GM12878 (cell line): ENCODE data around the gene SLCO2A1. TPM values are rescaled to one million over a fixed set of nuclear protein-coding genes. Genes with fewer than 3 reads are reported as not detected.

Experiments
- ATAC-seq: fragments of 200-7000 bp; cut with Tn5 transposase; 3 replicates; pipeline ENCODE4 v1.9.1; 2020; ENCODE audit warnings: mild to moderate bottlenecking, moderate library complexity
- BruUV-seq: library from RNA; stranded (reverse); fragments of 400-500 nt; replicated peaks from 2 replicates; lab custom pipeline; 2021; lab: Mats Ljungman, UMichigan
- CTCF ChIA-PET: fragments of 300-600 bp; sonication (Branson Sonifier 250); formaldehyde crosslinking; extraction: SDS; loops from one replicate; lab custom pipeline; 2021; ENCODE audit warnings: inconsistent platforms; lab: Yijun Ruan, JAX
- POLR2A ChIA-PET: fragments of 350-600 bp; formaldehyde crosslinking; extraction: SDS; loops from one replicate; lab custom pipeline; 2021; ENCODE audit warnings: inconsistent platforms; lab: Charles Lee
- RAD21 ChIA-PET: fragments of 300-600 bp; sonication (Branson Sonifier 250); formaldehyde crosslinking; loops from one replicate; lab custom pipeline; 2023; ENCODE audit warnings: antibody characterized with exemption; ENCODE audit not compliant: unreplicated experiment; lab: Charles Lee
- SMC1A ChIA-PET: fragments of 300-600 bp; sonication (Branson Sonifier 250); formaldehyde crosslinking; loops from one replicate; lab custom pipeline; 2023; ENCODE audit not compliant: unreplicated experiment, uncharacterized antibody; lab: Charles Lee
- DNase-seq: peaks from one replicate; pipeline ENCODE4 v3.0.0-alpha.2; 2011; ENCODE audit warnings: low read depth, low spot score
- FAIRE-seq: peaks from 3 replicates; lab custom pipeline; 2011; peaks lifted over from hg19 to GRCh38; lab: Jason Lieb, UNC
- H2AFZ ChIP-seq: 2 replicates; pipeline ENCODE4 v1.6.0; 2011; ENCODE audit warnings: low read depth, low read length, control low read depth; ENCODE audit not compliant: control insufficient read depth
- H3K27ac ChIP-seq: 2 replicates; pipeline ENCODE4 v1.5.1; 2011; ENCODE audit warnings: control low read depth; ENCODE audit not compliant: control insufficient read depth, insufficient read depth
- H3K27me3 ChIP-seq, 2 experiments: replicated peaks in 1 of 2; 2 replicates each; pipeline versions ENCODE4 v1.6.0 to v1.6.1; 2011; ENCODE audit warnings: low read length in 1 of 2; ENCODE audit not compliant: control insufficient read depth in 2 of 2, insufficient read depth in 2 of 2
- H3K36me3 ChIP-seq, 2 experiments: 2 replicates each; pipeline ENCODE4 v1.5.1; 2011; ENCODE audit warnings: low read length in 1 of 2; ENCODE audit not compliant: control insufficient read depth in 2 of 2, insufficient read depth in 2 of 2
- H3K4me1 ChIP-seq: 2 replicates; pipeline ENCODE4 v1.6.1; 2011; ENCODE audit warnings: mild to moderate bottlenecking, low read length, moderate library complexity, mixed read lengths; ENCODE audit not compliant: control insufficient read depth, insufficient read depth
- H3K4me2 ChIP-seq: 2 replicates; pipeline ENCODE4 v1.6.0; 2011; ENCODE audit warnings: control low read depth; ENCODE audit not compliant: control insufficient read depth, insufficient read depth
- H3K4me3 ChIP-seq: fragments of 200-600 bp; sonication (generic); 2 replicates; pipeline ENCODE4 v1.5.1; 2016
- H3K79me2 ChIP-seq: 2 replicates; pipeline ENCODE4 v1.6.0; 2011; ENCODE audit warnings: low read length; ENCODE audit not compliant: control insufficient read depth, insufficient read depth
- H3K9ac ChIP-seq: 2 replicates; pipeline ENCODE4 v1.8.0; 2011; ENCODE audit warnings: low read length, control low read depth, mixed read lengths; ENCODE audit not compliant: control insufficient read depth, insufficient read depth
- H3K9me3 ChIP-seq: replicated peaks from 3 replicates; pipeline ENCODE4 v1.5.1; 2011; ENCODE audit warnings: mild to moderate bottlenecking, low read length; ENCODE audit not compliant: control insufficient read depth, insufficient read depth
- H4K20me1 ChIP-seq: 2 replicates; pipeline ENCODE4 v1.6.0; 2011; ENCODE audit not compliant: control insufficient read depth, insufficient read depth
- BCL11A ChIP-seq: IDR thresholded peaks from 2 replicates; pipeline ENCODE4 v1.6.1; 2011; ENCODE audit warnings: low read depth, low read length
- BCLAF1 ChIP-seq: fragments of 450-650 bp; IDR thresholded peaks from 2 replicates; pipeline ENCODE4 v1.6.1; 2017; ENCODE audit warnings: antibody characterized with exemption, mild to moderate bottlenecking, moderate library complexity
- BRCA1 ChIP-seq: IDR thresholded peaks from 2 replicates; pipeline ENCODE4 v1.6.1; 2011; ENCODE audit warnings: low read depth, low read length, improper control_type of control experiment
- CHD1 ChIP-seq: IDR thresholded peaks from 2 replicates; pipeline ENCODE4 v1.6.1; 2012; ENCODE audit warnings: low read depth, low read length, improper control_type of control experiment
- RFX5 ChIP-seq: IDR thresholded peaks from 2 replicates; pipeline ENCODE4 v1.6.1; 2011; ENCODE audit warnings: low read depth, low read length, improper control_type of control experiment
- RUNX3 ChIP-seq: IDR thresholded peaks from 2 replicates; pipeline ENCODE4 v1.6.1; 2012; ENCODE audit warnings: low read length, inconsistent platforms
- SIX5 ChIP-seq: IDR thresholded peaks from 2 replicates; pipeline ENCODE4 v1.6.1; 2011; ENCODE audit warnings: mild to moderate bottlenecking, low read depth, low read length, moderate library complexity; ENCODE audit not compliant: severe bottlenecking
- SP1 ChIP-seq: IDR thresholded peaks from one replicate; pipeline ENCODE4 v1.6.1; 2011; ENCODE audit warnings: low read depth, low read length
- SUZ12 ChIP-seq: fragments of 200-600 bp; sonication (generic); IDR thresholded peaks from one replicate; pipeline ENCODE4 v1.6.1; 2018; ENCODE audit warnings: antibody characterized with exemption, mild to moderate bottlenecking; ENCODE audit not compliant: unreplicated experiment
- WRNIP1 ChIP-seq: IDR thresholded peaks from 2 replicates; pipeline ENCODE4 v1.6.1; 2011; ENCODE audit warnings: low read depth, low read length, improper control_type of control experiment, borderline replicate concordance
- ZNF24 ChIP-seq: fragments of 450-650 bp; IDR thresholded peaks from 2 replicates; pipeline ENCODE4 v1.6.1; 2017; ENCODE audit warnings: antibody characterized with exemption, mild to moderate bottlenecking
- WGBS: methylation state at CpG from one replicate; pipeline ENCODE4 v1.1.6; 2016; ENCODE audit warnings: low lambda C conversion rate; ENCODE audit not compliant: insufficient replicate concordance, insufficient coverage; ENCODE audit errors: missing lambda C conversion rate; 5-methylcytosine and 5-hydroxymethylcytosine counted together
- in situ Hi-C: fragments of 300-500 bp; cut with MboI; formaldehyde crosslinking; loops from 9 replicates; pipeline ENCODE4 v1.14.3; 2018; ENCODE audit warnings: mixed read lengths
- intact Hi-C: fragments of 100-400 bp; cut with micrococcal nuclease; formaldehyde crosslinking; loops from one replicate; pipeline ENCODE4 v1.14.2; 2022; ENCODE audit not compliant: unreplicated experiment
- polyA plus RNA-seq, 11 experiments: library from polyadenylated mRNA; depleted of rRNA in 4 of 11; unstranded in 6 of 11; stranded (reverse) in 5 of 11; fragments of >200 nt; fragmentation: Nextera tagmentation in 4 of 11; fragmentation: Illumina TruSeq in 1 of 11; extraction: Ambion mirVana in 4 of 11; extraction: Trizol in 1 of 11; gene quantifications; 1 replicate in 1 of 11; 2 replicates in 10 of 11; pipeline versions ENCODE4 v1.2.1 to v1.2.3, GENCODE V29; 2011 to 2016; ENCODE audit warnings: inconsistent platforms in 2 of 11, missing spikeins in 2 of 11, low read depth in 1 of 11
- total RNA-seq, 4 experiments: library from RNA; depleted of rRNA in 3 of 4; stranded (reverse); fragments of >200 nt in 3 of 4; fragmentation: Illumina TruSeq in 1 of 4; extraction: Trizol in 1 of 4; gene quantifications; 2 replicates each; pipeline versions ENCODE4 v1.2.1 to v1.2.3, GENCODE V29; 2013 to 2021

SLCO2A1 gene
- total and polyA plus RNA-seq, 10 of the 15 experiments (the other 5 are each of a cell fraction or from before 2014, with no cell fraction given), result 0.05 TPM; not detected in 9

- TF ChIP-seq SUZ12 (no peak), RFX5 (no peak), BCL11A (no peak), BRCA1 (no peak), SP1 (no peak)
Observed at GRCh38 chr3:133944181-133944580, 85.5 kb downstream of the SLCO2A1 start (continued).

- no peak for ATAC-seq
Observed at GRCh38 chr3:133943639-133944141, 86.0 kb downstream of the SLCO2A1 start.

GRCh38 chr3:133943031-133943535 is 86.6 kb downstream of the SLCO2A1 start:
- no peaks in the 10 kb centered on the region for H3K4me1 ChIP-seq
- H3K4me3 ChIP-seq, result no peak overlapping the region
- H3K27ac ChIP-seq, result no peak overlapping the region
- H4K20me1 ChIP-seq, result no peaks in the 10 kb centered on the region
- no TSS peak for BruUV-seq
- 48% methylated on average over 2 of the region's 2 CpGs for WGBS
- no peak overlapping the region for H3K9ac ChIP-seq
- H3K4me2 ChIP-seq, result no peak overlapping the region
- DNase-seq (no peak), ATAC-seq (no peak), FAIRE-seq (no peak)
- ChIA-PET SMC1A (no interaction called here), POLR2A (no interaction called here), CTCF (no interaction called here), RAD21 (no interaction called here)
- H2AFZ ChIP-seq, result no peak overlapping the region
- no peaks in the 10 kb centered on the region for H3K36me3 ChIP-seq
- intact Hi-C loops, result no loop called here
- no peaks in the 10 kb centered on the region for H3K9me3 ChIP-seq
- H3K27me3 ChIP-seq, result no peaks in the 10 kb centered on the region; a peak in 2 of 4 replicates
- in situ Hi-C loops, result no loop called here
- no peaks in the 10 kb centered on the region for H3K79me2 ChIP-seq
- TF ChIP-seq CHD1 (no peak), BCLAF1 (no peak), WRNIP1 (no peak)

More at GRCh38 chr3:133943639-133944141, 86.0 kb downstream of the SLCO2A1 start:
- Histone ChIP-seq H3K4me2 (no peak overlapping the region), H3K36me3 (no peaks in the 10 kb centered on the region; a peak in 1 of 4 replicates), H4K20me1 (no peaks in the 10 kb centered on the region), H3K4me1 (no peaks in the 10 kb centered on the region), H2AFZ (no peak overlapping the region), H3K9ac (no peak overlapping the region), H3K79me2 (no peaks in the 10 kb centered on the region), H3K27ac (no peak overlapping the region), H3K27me3 (no peaks in the 10 kb centered on the region; a peak in 2 of 4 replicates), H3K9me3 (no peaks in the 10 kb centered on the region), H3K4me3 (no peak overlapping the region)
- 41% methylated on average over 5 of the region's 5 CpGs for WGBS
- SMC1A ChIA-PET, result no interaction called here
- no TSS peak for BruUV-seq
- POLR2A ChIA-PET, result no interaction called here
- intact Hi-C loops, result no loop called here
- FAIRE-seq (no peak), DNase-seq (no peak)
- in situ Hi-C loops, result no loop called here
- CTCF ChIA-PET, result no interaction called here
- TF ChIP-seq SIX5 (no peak), RUNX3 (peak; percentile 8; the same call in 1 of the 2 replicates), ZNF24 (no peak)
- RAD21 ChIA-PET, result no interaction called here
